C4-2B (cell line): ENCODE results near the gene VAV3.

ENCODE experiments used
- H3K27ac ChIP-seq: fragments of 450-650 bp; 2 replicates; pipeline ENCODE4 v1.5.1; 2017
- CTCF ChIP-seq: fragments of 450-650 bp; conservative IDR thresholded peaks from 2 replicates; pipeline ENCODE4 v1.5.1; 2017; ENCODE audit warnings: mild to moderate bottlenecking
- ZFX ChIP-seq: fragments of 450-650 bp; IDR thresholded peaks from 2 replicates; pipeline ENCODE4 v1.6.1; 2017

Gene VAV3

GRCh38 chr1:107531065-107531908 lies 433.7 kb downstream of the VAV3 start:
- no peak overlapping the region for H3K27ac ChIP-seq
- TF ChIP-seq CTCF = no peak
- no peak for TF ChIP-seq ZFX

GRCh38 chr1:107530543-107530942 lies 434.4 kb downstream of the VAV3 start:
- no peak overlapping the region for H3K27ac ChIP-seq
- TF ChIP-seq CTCF (no peak), ZFX (no peak)

GRCh38 chr1:107529511-107530149 lies 435.4 kb downstream of the VAV3 start:
- H3K27ac ChIP-seq = no peak overlapping the region
- no peak for TF ChIP-seq ZFX
- TF ChIP-seq CTCF = peak; percentile 94

- TF ChIP-seq CTCF (no peak), ZFX (no peak)
Measured at GRCh38 chr1:107526524-107527198, 438.3 kb downstream of the VAV3 start.

GRCh38 chr1:107525961-107526360 lies 439.0 kb downstream of the VAV3 start:
- TF ChIP-seq CTCF = no peak
- no peak for TF ChIP-seq ZFX
- H3K27ac ChIP-seq = no peak overlapping the region

More at GRCh38 chr1:107526524-107527198, 438.3 kb downstream of the VAV3 start:
- no peak overlapping the region for H3K27ac ChIP-seq

GRCh38 chr1:107525145-107525544 lies 439.8 kb downstream of the VAV3 start:
- no peak overlapping the region for H3K27ac ChIP-seq
- TF ChIP-seq CTCF = no peak
- no peak for TF ChIP-seq ZFX

GRCh38 chr1:107524301-107524700 lies 440.7 kb downstream of the VAV3 start:
- no peak for TF ChIP-seq CTCF
- no peak for TF ChIP-seq ZFX
- no peak overlapping the region for H3K27ac ChIP-seq
